Gastroesophageal sphincter (tissue), 4 donors: ENCODE measurements around the gene KCNMA1. TPM values are rescaled to one million over a fixed set of nuclear protein-coding genes. Genes with fewer than 3 reads are reported as not detected.

Experiments
- ATAC-seq: fragments of 150-250 bp; one replicate; pipeline ENCODE4 v1.9.1; 2016; ENCODE audit warnings: mild to moderate bottlenecking, moderate library complexity
- H3K27ac ChIP-seq, 4 donors: fragments of 200-600 bp; sonication (generic) in 3 of 4; 1 replicate in 3 of 4; 2 replicates in 1 of 4; pipeline ENCODE4 v1.5.1; 2016 to 2019
- H3K27me3 ChIP-seq: fragments of 200-600 bp; sonication (generic); one replicate; pipeline ENCODE4 v1.5.1; 2019
- H3K36me3 ChIP-seq, 2 donors: fragments of 200-600 bp; sonication (generic); one replicate each; pipeline ENCODE4 v1.5.1; 2019; ENCODE audit warnings: control low read depth in 1 of 2
- H3K4me1 ChIP-seq, 3 donors: fragments of 200-600 bp; sonication (generic); 1 replicate in 2 of 3; 2 replicates in 1 of 3; pipeline ENCODE4 v1.5.1; 2016 to 2019; ENCODE audit warnings: control low read depth in 2 of 3
- H3K4me3 ChIP-seq, 2 donors: fragments of 200-600 bp; sonication (generic); one replicate each; pipeline ENCODE4 v1.5.1; 2019; ENCODE audit warnings: mild to moderate bottlenecking in 1 of 2, moderate library complexity in 1 of 2
- H3K9me3 ChIP-seq, 3 donors: fragments of 200-600 bp; sonication (generic); one replicate each; pipeline ENCODE4 v1.5.1; 2017 to 2019; ENCODE audit warnings: control low read depth in 2 of 3
- EP300 ChIP-seq: sonication (generic); formaldehyde crosslinking; IDR thresholded peaks from one replicate; pipeline ENCODE4 v1.6.1; 2017; ENCODE audit warnings: antibody characterized with exemption, mild to moderate bottlenecking
- POLR2A ChIP-seq, 2 donors: fragments of 450-650 bp; IDR thresholded peaks; one replicate each; pipeline ENCODE4 v1.6.1; 2017; ENCODE audit warnings: antibody characterized with exemption in 2 of 2, mild to moderate bottlenecking in 2 of 2, moderate library complexity in 1 of 2
- POLR2AphosphoS5 ChIP-seq: sonication (generic); formaldehyde crosslinking; IDR thresholded peaks from one replicate; pipeline ENCODE4 v1.6.1; 2017; ENCODE audit warnings: antibody characterized with exemption
- WGBS, 2 donors: methylation state at CpG; one replicate each; pipeline ENCODE4 v1.1.5; 2018; ENCODE audit warnings: low coverage in 1 of 2; 5-methylcytosine and 5-hydroxymethylcytosine counted together
- total RNA-seq, 4 donors: library from RNA; depleted of rRNA; stranded (reverse); fragments of >200 nt; gene quantifications; one replicate each; pipeline ENCODE4 v1.1.0, GENCODE V29; 2016
- TF ChIP-seq, protein P1 (sequence below), 4 experiments: fragments of 200-600 bp in 2 of 4; fragments of 450-650 bp in 2 of 4; sonication (generic) in 1 of 4; IDR thresholded peaks; one replicate each; pipeline ENCODE4 v1.5.1; 2017 to 2019; ENCODE audit warnings: antibody characterized with exemption in 4 of 4, mild to moderate bottlenecking in 2 of 4, moderate library complexity in 2 of 4

The KCNMA1 gene
- total RNA-seq, 4 donors from 2014 or later, result 168 to 389 (median 323) TPM

DNA sequence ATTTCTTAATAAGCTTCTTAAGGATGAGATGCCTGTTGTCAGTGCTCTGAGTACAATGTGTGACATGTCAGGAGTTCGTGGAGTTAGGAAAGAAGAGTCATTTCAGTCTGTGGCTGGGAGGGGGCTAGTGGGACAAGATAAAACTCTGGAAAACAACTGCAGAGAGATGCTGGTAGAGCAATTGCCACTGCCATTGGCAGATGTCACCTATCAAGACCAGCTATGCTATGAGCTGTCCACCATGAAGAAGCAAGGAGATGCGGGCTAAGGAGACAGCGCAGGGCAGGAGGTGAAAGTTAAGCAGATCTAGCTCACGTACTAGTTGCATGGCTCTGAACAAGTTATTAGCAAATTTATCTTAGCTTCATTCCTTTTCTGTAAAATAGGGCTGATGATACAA lies 756.7 kb downstream of the KCNMA1 start:
- WGBS, 2 donors, result 91 to 94% methylated on average over 3 to 4 of the region's 4 CpGs
- no peak overlapping the region for H3K27ac ChIP-seq
- no peak for TF ChIP-seq POLR2AphosphoS5
- TF ChIP-seq, protein P1, sequence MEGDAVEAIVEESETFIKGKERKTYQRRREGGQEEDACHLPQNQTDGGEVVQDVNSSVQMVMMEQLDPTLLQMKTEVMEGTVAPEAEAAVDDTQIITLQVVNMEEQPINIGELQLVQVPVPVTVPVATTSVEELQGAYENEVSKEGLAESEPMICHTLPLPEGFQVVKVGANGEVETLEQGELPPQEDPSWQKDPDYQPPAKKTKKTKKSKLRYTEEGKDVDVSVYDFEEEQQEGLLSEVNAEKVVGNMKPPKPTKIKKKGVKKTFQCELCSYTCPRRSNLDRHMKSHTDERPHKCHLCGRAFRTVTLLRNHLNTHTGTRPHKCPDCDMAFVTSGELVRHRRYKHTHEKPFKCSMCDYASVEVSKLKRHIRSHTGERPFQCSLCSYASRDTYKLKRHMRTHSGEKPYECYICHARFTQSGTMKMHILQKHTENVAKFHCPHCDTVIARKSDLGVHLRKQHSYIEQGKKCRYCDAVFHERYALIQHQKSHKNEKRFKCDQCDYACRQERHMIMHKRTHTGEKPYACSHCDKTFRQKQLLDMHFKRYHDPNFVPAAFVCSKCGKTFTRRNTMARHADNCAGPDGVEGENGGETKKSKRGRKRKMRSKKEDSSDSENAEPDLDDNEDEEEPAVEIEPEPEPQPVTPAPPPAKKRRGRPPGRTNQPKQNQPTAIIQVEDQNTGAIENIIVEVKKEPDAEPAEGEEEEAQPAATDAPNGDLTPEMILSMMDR (IDR thresholded peaks at IDR 0.05), result no peak
- no peak for TF ChIP-seq POLR2A (IDR thresholded peaks at IDR 0.05)
- TF ChIP-seq EP300, result no peak
- H3K4me3 ChIP-seq, result no peak overlapping the region
- H3K4me1 ChIP-seq, result peaks cover 0 to 12% (median 0%) of the 10 kb centered on the region in 3 donors
- no peaks in the 10 kb centered on the region for H3K27me3 ChIP-seq
- no peak for ATAC-seq
- no peaks in the 10 kb centered on the region for H3K36me3 ChIP-seq
- no peaks in the 10 kb centered on the region for H3K9me3 ChIP-seq

DNA sequence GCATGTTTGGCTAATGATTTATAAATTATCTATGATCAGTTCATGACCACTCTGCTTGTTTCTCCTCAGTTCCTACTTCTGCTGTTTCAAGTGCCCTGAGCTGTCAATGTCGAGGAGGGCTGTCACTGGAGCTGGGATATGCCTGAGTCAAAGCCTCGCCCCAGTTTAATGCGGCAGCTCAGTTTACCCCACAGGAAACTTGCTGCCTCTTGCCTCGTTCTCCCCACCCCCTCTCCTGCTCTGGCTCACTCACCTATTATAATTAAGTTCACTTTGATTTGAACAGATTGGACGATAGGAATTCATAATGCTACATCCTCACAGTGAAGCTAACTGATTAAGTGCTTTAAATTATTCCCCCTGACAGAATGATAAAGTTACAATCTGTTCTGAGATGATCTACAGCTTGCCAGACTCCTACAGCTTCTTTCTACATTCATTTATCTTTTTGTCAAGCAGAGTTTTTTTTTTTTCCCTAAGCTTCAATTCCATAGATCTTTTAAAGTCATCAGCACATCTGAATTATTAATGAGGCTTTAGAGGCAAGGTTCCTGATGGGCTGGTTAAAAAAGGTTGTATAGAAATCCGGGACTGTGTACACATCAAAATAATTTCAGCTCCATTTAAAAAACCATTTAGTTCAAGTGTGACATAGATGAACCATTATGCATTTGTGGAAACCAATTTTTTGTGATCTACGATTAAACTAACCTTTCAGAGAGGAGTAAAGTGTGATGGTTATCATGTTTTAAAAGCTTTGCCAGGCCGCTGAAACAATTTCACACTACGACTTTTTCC lies 758.3 kb downstream of the KCNMA1 start:
- no peak for ATAC-seq
- Histone ChIP-seq H3K4me1 (peaks cover 0 to 12% (median 0%) of the 10 kb centered on the region in 3 donors), H3K4me3 (no peak overlapping the region), H3K27ac (no peak overlapping the region), H3K9me3 (no peaks in the 10 kb centered on the region), H3K27me3 (no peaks in the 10 kb centered on the region), H3K36me3 (no peaks in the 10 kb centered on the region)
- TF ChIP-seq POLR2AphosphoS5, result no peak
- TF ChIP-seq, protein P1 (IDR thresholded peaks at IDR 0.05), result no peak
- no peak for TF ChIP-seq POLR2A (IDR thresholded peaks at IDR 0.05)
- no peak for TF ChIP-seq EP300
- WGBS, 2 donors, result 44 to 55% methylated on average over 8 to 9 of the region's 9 CpGs

DNA sequence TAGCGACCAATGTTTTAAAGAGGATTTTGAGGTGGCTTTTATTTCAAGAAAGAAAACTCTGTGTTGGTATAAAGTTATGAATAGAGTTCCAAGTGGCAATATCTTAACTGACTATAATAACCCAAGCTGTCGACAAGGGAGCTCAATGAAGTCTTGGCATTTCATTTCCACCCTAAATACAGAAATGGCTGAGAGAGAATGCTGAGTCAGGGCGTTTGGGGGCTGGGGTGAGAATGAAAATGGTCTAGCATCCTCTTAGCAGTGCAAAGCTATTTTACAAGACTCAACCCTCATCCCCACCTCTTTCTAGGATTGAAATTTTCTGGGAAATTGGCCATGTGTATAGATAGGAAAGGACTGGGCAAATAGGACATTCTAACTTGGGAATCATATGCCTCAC lies 759.1 kb downstream of the KCNMA1 start:
- H3K36me3 ChIP-seq, result no peaks in the 10 kb centered on the region
- TF ChIP-seq EP300, result no peak
- no peak for TF ChIP-seq POLR2AphosphoS5
- TF ChIP-seq POLR2A (IDR thresholded peaks at IDR 0.05), result no peak
- TF ChIP-seq, protein P1 (IDR thresholded peaks at IDR 0.05), result no peak
- no peak overlapping the region for H3K27ac ChIP-seq
- no peak overlapping the region for H3K4me3 ChIP-seq
- peaks cover 0 to 12% (median 0%) of the 10 kb centered on the region in 3 donors for H3K4me1 ChIP-seq
- H3K27me3 ChIP-seq, result no peaks in the 10 kb centered on the region
- WGBS, 2 donors, result 71 to 79% methylated on average over 3 of the region's 3 CpGs
- no peaks in the 10 kb centered on the region for H3K9me3 ChIP-seq
- ATAC-seq, result no peak

DNA sequence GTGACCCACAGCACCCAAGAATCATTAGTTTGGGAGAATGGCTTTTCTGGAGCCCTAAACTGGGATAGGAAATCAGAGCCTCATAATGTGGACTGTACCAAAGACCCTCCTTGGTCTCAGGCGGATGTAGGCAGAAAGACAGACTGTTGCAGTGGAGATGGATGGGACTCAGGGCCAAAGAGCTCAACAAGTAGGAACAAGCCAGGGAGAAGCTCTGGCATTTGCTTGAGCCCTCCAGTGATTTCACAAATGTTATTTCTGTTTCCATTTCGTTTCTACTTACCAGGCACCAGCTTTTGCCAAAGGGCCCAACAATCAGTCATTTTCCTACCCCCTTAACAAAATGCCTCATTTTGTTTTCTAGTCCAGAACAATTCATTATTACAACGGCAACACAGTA lies 762.7 kb downstream of the KCNMA1 start:
- WGBS, 2 donors, result 73 to 75% methylated on average over 1 to 3 of the region's 3 CpGs
- TF ChIP-seq POLR2A (IDR thresholded peaks at IDR 0.05) (no peak), EP300 (no peak), POLR2AphosphoS5 (no peak)
- TF ChIP-seq, protein P1 (IDR thresholded peaks at IDR 0.05), result no peak
- H3K4me3 ChIP-seq, result no peak overlapping the region
- no peaks in the 10 kb centered on the region for H3K36me3 ChIP-seq
- H3K27ac ChIP-seq, result peak overlapping the region in 3 of 4 donors; percentile 25 to 47 (median 33)
- no peaks in the 10 kb centered on the region for H3K27me3 ChIP-seq
- no peak for ATAC-seq
- H3K4me1 ChIP-seq, result peaks cover 0 to 9% (median 0%) of the 10 kb centered on the region in 3 donors
- no peaks in the 10 kb centered on the region for H3K9me3 ChIP-seq

- Histone ChIP-seq H3K27ac (peak overlapping the region in 2 of 4 donors; percentile 46 to 47), H3K27me3 (no peaks in the 10 kb centered on the region), H3K4me3 (no peak overlapping the region), H3K9me3 (no peaks in the 10 kb centered on the region), H3K4me1 (peaks cover 0 to 3% (median 0%) of the 10 kb centered on the region in 3 donors), H3K36me3 (no peaks in the 10 kb centered on the region)
- 33% methylated on average over 1 of the region's 1 CpG; no CpG with 5 or more reads in 1 of the 2 donors for WGBS, 2 donors
- TF ChIP-seq POLR2A (IDR thresholded peaks at IDR 0.05), result no peak
- TF ChIP-seq POLR2AphosphoS5, result no peak
- TF ChIP-seq, protein P1 (IDR thresholded peaks at IDR 0.05), result no peak
- TF ChIP-seq EP300, result no peak
- peak; percentile 91 for ATAC-seq
Measured at GRCh38 chr10:76874176-76874575, 763.4 kb downstream of the KCNMA1 start.
